GM23338 (cell line): ENCODE measurements around the gene INTS13. TPM values are rescaled to one million over a fixed set of nuclear protein-coding genes. Genes with fewer than 3 reads are reported as not detected.

ENCODE experiments used
- ATAC-seq: fragments of 200-7000 bp; cut with Tn5 transposase; 3 replicates; pipeline ENCODE4 v1.9.1; 2020
- DNase-seq: peaks from one replicate; pipeline ENCODE4 v3.0.0-alpha.2; 2015; ENCODE audit warnings: low spot score
- H2AFZ ChIP-seq: fragments of 200-600 bp; sonication (generic); 2 replicates; pipeline ENCODE4 v1.8.0; 2016; ENCODE audit warnings: antibody characterized with exemption, mild to moderate bottlenecking, moderate library complexity
- H3F3A ChIP-seq: fragments of 200-600 bp; sonication (generic); replicated peaks from 2 replicates; pipeline ENCODE4 v1.8.0; 2017; ENCODE audit warnings: antibody characterized with exemption, mixed run types, low read depth
- H3K27ac ChIP-seq: fragments of 200-600 bp; sonication (generic); 2 replicates; pipeline ENCODE4 v1.6.1; 2016; ENCODE audit warnings: low read depth
- H3K27me3 ChIP-seq: fragments of 200-600 bp; sonication (generic); 2 replicates; pipeline ENCODE4 v1.8.0; 2016; ENCODE audit warnings: mild to moderate bottlenecking, mixed run types, moderate library complexity; ENCODE audit not compliant: insufficient read depth
- H3K36me3 ChIP-seq: fragments of 200-600 bp; sonication (generic); 2 replicates; pipeline ENCODE4 v1.8.0; 2016; ENCODE audit warnings: mild to moderate bottlenecking; ENCODE audit not compliant: insufficient read depth
- H3K4me1 ChIP-seq: fragments of 200-600 bp; sonication (generic); 2 replicates; pipeline ENCODE4 v1.8.0; 2016; ENCODE audit warnings: mild to moderate bottlenecking, moderate library complexity; ENCODE audit not compliant: insufficient read depth
- H3K4me2 ChIP-seq: fragments of 200-600 bp; sonication (generic); 2 replicates; pipeline ENCODE4 v1.7.1; 2017; ENCODE audit warnings: mixed run types
- H3K4me3 ChIP-seq: fragments of 200-600 bp; sonication (generic); 2 replicates; pipeline ENCODE4 v1.6.1; 2016; ENCODE audit warnings: mixed run types
- H3K79me2 ChIP-seq: fragments of 200-600 bp; sonication (generic); replicated peaks from 2 replicates; pipeline ENCODE4 v1.8.0; 2017; ENCODE audit warnings: mild to moderate bottlenecking; ENCODE audit not compliant: insufficient read depth
- H3K9me2 ChIP-seq: fragments of 200-600 bp; sonication (generic); 2 replicates; pipeline ENCODE4 v1.8.0; 2017; ENCODE audit not compliant: insufficient read depth
- H4K20me1 ChIP-seq: fragments of 200-600 bp; sonication (generic); replicated peaks from 2 replicates; pipeline ENCODE4 v1.8.0; 2017; ENCODE audit warnings: mild to moderate bottlenecking; ENCODE audit not compliant: insufficient read depth
- H3K27ac Mint-ChIP-seq: 2 replicates; pipeline ENCODE4 v1.8.0; 2020; ENCODE audit warnings: inconsistent platforms, mild to moderate bottlenecking, moderate library complexity, mixed read lengths
- H3K27me3 Mint-ChIP-seq: 3 replicates; pipeline ENCODE4 v1.8.0; 2022; ENCODE audit warnings: low read depth, mild to moderate bottlenecking, moderate library complexity, mixed read lengths, inconsistent platforms; ENCODE audit not compliant: insufficient read depth, poor library complexity
- H3K36me3 Mint-ChIP-seq: 3 replicates; pipeline ENCODE4 v1.8.0; 2021; ENCODE audit warnings: low read depth, mild to moderate bottlenecking, inconsistent platforms, moderate library complexity, mixed read lengths
- H3K4me1 Mint-ChIP-seq: 3 replicates; pipeline ENCODE4 v1.8.0; 2020; ENCODE audit warnings: mild to moderate bottlenecking, inconsistent platforms, mixed read lengths
- H3K4me3 Mint-ChIP-seq: 3 replicates; pipeline ENCODE4 v1.8.0; 2021; ENCODE audit warnings: moderate library complexity, mild to moderate bottlenecking, inconsistent platforms, mixed read lengths
- H3K9me3 Mint-ChIP-seq: 3 replicates; pipeline ENCODE4 v1.8.0; 2020; ENCODE audit warnings: moderate library complexity, mild to moderate bottlenecking, inconsistent platforms, mixed read lengths
- CREB1 ChIP-seq: fragments of 250-450 bp; sonication (Bioruptor Pico); IDR thresholded peaks from 2 replicates; pipeline ENCODE4 v1.5.0; 2020; ENCODE audit warnings: low read depth, mild to moderate bottlenecking, moderate library complexity
- EZH2 ChIP-seq: fragments of 200-600 bp; sonication (generic); IDR thresholded peaks from one replicate; pipeline ENCODE4 v1.8.0; 2017; ENCODE audit warnings: antibody characterized with exemption, mild to moderate bottlenecking, low read depth; ENCODE audit not compliant: unreplicated experiment
- EZH2phosphoT487 ChIP-seq: fragments of 200-600 bp; sonication (generic); IDR thresholded peaks from one replicate; pipeline ENCODE4 v1.8.1; 2018; ENCODE audit warnings: antibody characterized with exemption; ENCODE audit not compliant: unreplicated experiment
- JUNB ChIP-seq: IDR thresholded peaks from one replicate; pipeline ENCODE4 v1.6.1; 2016; ENCODE audit warnings: antibody characterized with exemption; ENCODE audit not compliant: unreplicated experiment
- NANOG ChIP-seq: IDR thresholded peaks from 2 replicates; pipeline ENCODE4 v1.6.1; 2016; ENCODE audit warnings: antibody characterized with exemption, borderline replicate concordance
- POLR2AphosphoS5 ChIP-seq: IDR thresholded peaks from 2 replicates; pipeline ENCODE4 v1.6.1; 2016; ENCODE audit warnings: antibody characterized with exemption, low read depth
- STAT1 ChIP-seq: IDR thresholded peaks from one replicate; pipeline ENCODE4 v1.6.1; 2016; ENCODE audit warnings: antibody characterized with exemption; ENCODE audit not compliant: unreplicated experiment
- ZNF114 ChIP-seq: fragments of 250-450 bp; sonication (Bioruptor Pico); IDR thresholded peaks from 2 replicates; pipeline ENCODE4 v1.5.0; 2020; ENCODE audit warnings: mild to moderate bottlenecking, moderate library complexity
- ZNF331 ChIP-seq: fragments of 250-450 bp; sonication (Bioruptor Pico); IDR thresholded peaks from 2 replicates; pipeline ENCODE4 v1.5.0; 2020; ENCODE audit warnings: low read depth, mild to moderate bottlenecking, moderate library complexity
- polyA plus RNA-seq: library from polyadenylated mRNA; unstranded; fragments of >200 nt; fragmentation: Nextera tagmentation; extraction: Ambion mirVana; gene quantifications from 2 replicates; pipeline ENCODE4 v1.2.1, GENCODE V29; 2016
- total RNA-seq: library from RNA; depleted of rRNA; stranded (reverse); fragments of >200 nt; shearing (Covaris generic); gene quantifications from 2 replicates; pipeline ENCODE4 v1.2.3, GENCODE V29; 2014
- TF ChIP-seq, protein P1 (sequence below), 2 experiments: fragments of 200-600 bp in 1 of 2; sonication (generic) in 1 of 2; conservative IDR thresholded peaks; 2 replicates each; pipeline versions ENCODE4 v1.5.1 to v1.6.1; 2016 to 2017; ENCODE audit warnings: antibody characterized with exemption in 2 of 2, low read depth in 2 of 2, mild to moderate bottlenecking in 2 of 2, moderate library complexity in 1 of 2
- TF ChIP-seq, protein P2 (sequence below): IDR thresholded peaks from one replicate; pipeline ENCODE4 v1.6.1; 2018; ENCODE audit warnings: antibody characterized with exemption; ENCODE audit not compliant: unreplicated experiment
- TF ChIP-seq, protein P3 (sequence below): fragments of 250-450 bp; sonication (Bioruptor Pico); IDR thresholded peaks from 2 replicates; pipeline ENCODE4 v1.5.0; 2020; ENCODE audit warnings: mild to moderate bottlenecking, moderate library complexity
- TF ChIP-seq, protein P4 (sequence below): IDR thresholded peaks from 2 replicates; pipeline ENCODE4 v1.6.1; 2016; ENCODE audit warnings: antibody characterized with exemption

INTS13 gene
- total and polyA plus RNA-seq, 2 experiments from 2014 or later: 91.3 to 94.1 TPM

DNA sequence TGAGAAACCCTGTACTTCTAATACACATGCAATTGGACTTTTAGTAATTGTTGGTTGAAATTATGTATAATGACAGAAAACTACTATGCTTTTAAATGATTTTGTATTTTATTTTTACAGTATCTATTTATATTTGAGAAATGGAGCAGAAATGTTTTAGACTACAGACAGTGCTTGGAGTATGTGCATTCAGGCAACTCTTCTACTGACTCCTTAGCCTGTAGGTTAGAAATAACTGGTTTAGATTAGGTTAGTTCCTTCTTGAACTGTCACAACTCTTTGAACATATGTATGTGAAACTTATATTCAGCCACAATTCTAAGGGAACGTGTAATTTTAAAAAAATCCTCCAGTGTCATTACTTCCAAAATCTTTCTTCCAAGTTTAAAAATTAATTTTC lies 2.2 kb upstream of the INTS13 start:
- ATAC-seq (no peak), DNase-seq (no peak)
- Histone ChIP-seq H3K79me2 (peaks cover 89% of the 10 kb centered on the region), H3K4me3 (peak overlapping the region; percentile 92), H3F3A (no peaks in the 10 kb centered on the region), H4K20me1 (peaks cover 42% of the 10 kb centered on the region), H3K9me2 (no peaks in the 10 kb centered on the region), H3K36me3 (no peaks in the 10 kb centered on the region), H3K27ac (no peak overlapping the region), H3K27me3 (no peaks in the 10 kb centered on the region), H2AFZ (no peak overlapping the region), H3K4me2 (peak overlapping the region; percentile 83), H3K4me1 (peaks cover 27% of the 10 kb centered on the region)
- Mint-ChIP-seq H3K36me3 (no peaks in the 10 kb centered on the region; the same call in 2 of the 3 replicates), H3K4me3 (peak overlapping the region; percentile 91; the same call in 2 of the 3 replicates), H3K4me1 (peaks cover 17% of the 10 kb centered on the region), H3K27me3 (peaks cover 10% of the 10 kb centered on the region), H3K9me3 (peaks cover 3% of the 10 kb centered on the region; the same call in 2 of the 3 replicates), H3K27ac (no peak overlapping the region)
- TF ChIP-seq, protein P1, sequence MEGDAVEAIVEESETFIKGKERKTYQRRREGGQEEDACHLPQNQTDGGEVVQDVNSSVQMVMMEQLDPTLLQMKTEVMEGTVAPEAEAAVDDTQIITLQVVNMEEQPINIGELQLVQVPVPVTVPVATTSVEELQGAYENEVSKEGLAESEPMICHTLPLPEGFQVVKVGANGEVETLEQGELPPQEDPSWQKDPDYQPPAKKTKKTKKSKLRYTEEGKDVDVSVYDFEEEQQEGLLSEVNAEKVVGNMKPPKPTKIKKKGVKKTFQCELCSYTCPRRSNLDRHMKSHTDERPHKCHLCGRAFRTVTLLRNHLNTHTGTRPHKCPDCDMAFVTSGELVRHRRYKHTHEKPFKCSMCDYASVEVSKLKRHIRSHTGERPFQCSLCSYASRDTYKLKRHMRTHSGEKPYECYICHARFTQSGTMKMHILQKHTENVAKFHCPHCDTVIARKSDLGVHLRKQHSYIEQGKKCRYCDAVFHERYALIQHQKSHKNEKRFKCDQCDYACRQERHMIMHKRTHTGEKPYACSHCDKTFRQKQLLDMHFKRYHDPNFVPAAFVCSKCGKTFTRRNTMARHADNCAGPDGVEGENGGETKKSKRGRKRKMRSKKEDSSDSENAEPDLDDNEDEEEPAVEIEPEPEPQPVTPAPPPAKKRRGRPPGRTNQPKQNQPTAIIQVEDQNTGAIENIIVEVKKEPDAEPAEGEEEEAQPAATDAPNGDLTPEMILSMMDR (conservative IDR thresholded peaks at IDR 0.05; ENCODE audit: low read depth in 2 of 2): no peak
- TF ChIP-seq JUNB: no peak
- no peak for TF ChIP-seq CREB1 (CRISPR knock-in tag)
- TF ChIP-seq, protein P2, sequence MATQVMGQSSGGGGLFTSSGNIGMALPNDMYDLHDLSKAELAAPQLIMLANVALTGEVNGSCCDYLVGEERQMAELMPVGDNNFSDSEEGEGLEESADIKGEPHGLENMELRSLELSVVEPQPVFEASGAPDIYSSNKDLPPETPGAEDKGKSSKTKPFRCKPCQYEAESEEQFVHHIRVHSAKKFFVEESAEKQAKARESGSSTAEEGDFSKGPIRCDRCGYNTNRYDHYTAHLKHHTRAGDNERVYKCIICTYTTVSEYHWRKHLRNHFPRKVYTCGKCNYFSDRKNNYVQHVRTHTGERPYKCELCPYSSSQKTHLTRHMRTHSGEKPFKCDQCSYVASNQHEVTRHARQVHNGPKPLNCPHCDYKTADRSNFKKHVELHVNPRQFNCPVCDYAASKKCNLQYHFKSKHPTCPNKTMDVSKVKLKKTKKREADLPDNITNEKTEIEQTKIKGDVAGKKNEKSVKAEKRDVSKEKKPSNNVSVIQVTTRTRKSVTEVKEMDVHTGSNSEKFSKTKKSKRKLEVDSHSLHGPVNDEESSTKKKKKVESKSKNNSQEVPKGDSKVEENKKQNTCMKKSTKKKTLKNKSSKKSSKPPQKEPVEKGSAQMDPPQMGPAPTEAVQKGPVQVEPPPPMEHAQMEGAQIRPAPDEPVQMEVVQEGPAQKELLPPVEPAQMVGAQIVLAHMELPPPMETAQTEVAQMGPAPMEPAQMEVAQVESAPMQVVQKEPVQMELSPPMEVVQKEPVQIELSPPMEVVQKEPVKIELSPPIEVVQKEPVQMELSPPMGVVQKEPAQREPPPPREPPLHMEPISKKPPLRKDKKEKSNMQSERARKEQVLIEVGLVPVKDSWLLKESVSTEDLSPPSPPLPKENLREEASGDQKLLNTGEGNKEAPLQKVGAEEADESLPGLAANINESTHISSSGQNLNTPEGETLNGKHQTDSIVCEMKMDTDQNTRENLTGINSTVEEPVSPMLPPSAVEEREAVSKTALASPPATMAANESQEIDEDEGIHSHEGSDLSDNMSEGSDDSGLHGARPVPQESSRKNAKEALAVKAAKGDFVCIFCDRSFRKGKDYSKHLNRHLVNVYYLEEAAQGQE: no peak
- TF ChIP-seq EZH2: no peak
- no peak for TF ChIP-seq EZH2phosphoT487
- TF ChIP-seq, protein P3, sequence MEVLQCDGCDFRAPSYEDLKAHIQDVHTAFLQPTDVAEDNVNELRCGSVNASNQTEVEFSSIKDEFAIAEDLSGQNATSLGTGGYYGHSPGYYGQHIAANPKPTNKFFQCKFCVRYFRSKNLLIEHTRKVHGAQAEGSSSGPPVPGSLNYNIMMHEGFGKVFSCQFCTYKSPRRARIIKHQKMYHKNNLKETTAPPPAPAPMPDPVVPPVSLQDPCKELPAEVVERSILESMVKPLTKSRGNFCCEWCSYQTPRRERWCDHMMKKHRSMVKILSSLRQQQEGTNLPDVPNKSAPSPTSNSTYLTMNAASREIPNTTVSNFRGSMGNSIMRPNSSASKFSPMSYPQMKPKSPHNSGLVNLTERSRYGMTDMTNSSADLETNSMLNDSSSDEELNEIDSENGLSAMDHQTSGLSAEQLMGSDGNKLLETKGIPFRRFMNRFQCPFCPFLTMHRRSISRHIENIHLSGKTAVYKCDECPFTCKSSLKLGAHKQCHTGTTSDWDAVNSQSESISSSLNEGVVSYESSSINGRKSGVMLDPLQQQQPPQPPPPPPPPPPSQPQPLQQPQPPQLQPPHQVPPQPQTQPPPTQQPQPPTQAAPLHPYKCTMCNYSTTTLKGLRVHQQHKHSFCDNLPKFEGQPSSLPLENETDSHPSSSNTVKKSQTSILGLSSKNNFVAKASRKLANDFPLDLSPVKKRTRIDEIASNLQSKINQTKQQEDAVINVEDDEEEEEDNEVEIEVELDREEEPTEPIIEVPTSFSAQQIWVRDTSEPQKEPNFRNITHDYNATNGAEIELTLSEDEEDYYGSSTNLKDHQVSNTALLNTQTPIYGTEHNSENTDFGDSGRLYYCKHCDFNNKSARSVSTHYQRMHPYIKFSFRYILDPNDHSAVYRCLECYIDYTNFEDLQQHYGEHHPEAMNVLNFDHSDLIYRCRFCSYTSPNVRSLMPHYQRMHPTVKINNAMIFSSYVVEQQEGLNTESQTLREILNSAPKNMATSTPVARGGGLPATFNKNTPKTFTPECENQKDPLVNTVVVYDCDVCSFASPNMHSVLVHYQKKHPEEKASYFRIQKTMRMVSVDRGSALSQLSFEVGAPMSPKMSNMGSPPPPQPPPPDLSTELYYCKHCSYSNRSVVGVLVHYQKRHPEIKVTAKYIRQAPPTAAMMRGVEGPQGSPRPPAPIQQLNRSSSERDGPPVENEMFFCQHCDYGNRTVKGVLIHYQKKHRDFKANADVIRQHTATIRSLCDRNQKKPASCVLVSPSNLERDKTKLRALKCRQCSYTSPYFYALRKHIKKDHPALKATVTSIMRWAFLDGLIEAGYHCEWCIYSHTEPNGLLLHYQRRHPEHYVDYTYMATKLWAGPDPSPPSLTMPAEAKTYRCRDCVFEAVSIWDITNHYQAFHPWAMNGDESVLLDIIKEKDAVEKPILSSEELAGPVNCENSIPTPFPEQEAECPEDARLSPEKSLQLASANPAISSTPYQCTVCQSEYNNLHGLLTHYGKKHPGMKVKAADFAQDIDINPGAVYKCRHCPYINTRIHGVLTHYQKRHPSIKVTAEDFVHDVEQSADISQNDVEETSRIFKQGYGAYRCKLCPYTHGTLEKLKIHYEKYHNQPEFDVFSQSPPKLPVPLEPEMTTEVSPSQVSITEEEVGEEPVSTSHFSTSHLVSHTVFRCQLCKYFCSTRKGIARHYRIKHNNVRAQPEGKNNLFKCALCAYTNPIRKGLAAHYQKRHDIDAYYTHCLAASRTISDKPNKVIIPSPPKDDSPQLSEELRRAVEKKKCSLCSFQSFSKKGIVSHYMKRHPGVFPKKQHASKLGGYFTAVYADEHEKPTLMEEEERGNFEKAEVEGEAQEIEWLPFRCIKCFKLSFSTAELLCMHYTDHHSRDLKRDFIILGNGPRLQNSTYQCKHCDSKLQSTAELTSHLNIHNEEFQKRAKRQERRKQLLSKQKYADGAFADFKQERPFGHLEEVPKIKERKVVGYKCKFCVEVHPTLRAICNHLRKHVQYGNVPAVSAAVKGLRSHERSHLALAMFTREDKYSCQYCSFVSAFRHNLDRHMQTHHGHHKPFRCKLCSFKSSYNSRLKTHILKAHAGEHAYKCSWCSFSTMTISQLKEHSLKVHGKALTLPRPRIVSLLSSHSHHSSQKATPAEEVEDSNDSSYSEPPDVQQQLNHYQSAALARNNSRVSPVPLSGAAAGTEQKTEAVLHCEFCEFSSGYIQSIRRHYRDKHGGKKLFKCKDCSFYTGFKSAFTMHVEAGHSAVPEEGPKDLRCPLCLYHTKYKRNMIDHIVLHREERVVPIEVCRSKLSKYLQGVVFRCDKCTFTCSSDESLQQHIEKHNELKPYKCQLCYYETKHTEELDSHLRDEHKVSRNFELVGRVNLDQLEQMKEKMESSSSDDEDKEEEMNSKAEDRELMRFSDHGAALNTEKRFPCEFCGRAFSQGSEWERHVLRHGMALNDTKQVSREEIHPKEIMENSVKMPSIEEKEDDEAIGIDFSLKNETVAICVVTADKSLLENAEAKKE (CRISPR knock-in tag): no peak
- no peak for TF ChIP-seq ZNF331
- TF ChIP-seq STAT1: no peak
- TF ChIP-seq, protein P4, sequence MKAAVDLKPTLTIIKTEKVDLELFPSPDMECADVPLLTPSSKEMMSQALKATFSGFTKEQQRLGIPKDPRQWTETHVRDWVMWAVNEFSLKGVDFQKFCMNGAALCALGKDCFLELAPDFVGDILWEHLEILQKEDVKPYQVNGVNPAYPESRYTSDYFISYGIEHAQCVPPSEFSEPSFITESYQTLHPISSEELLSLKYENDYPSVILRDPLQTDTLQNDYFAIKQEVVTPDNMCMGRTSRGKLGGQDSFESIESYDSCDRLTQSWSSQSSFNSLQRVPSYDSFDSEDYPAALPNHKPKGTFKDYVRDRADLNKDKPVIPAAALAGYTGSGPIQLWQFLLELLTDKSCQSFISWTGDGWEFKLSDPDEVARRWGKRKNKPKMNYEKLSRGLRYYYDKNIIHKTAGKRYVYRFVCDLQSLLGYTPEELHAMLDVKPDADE: no peak
- TF ChIP-seq NANOG: no peak
- TF ChIP-seq ZNF114 (CRISPR knock-in tag): no peak
- no peak for TF ChIP-seq POLR2AphosphoS5
